Stimulated activated CD8-positive, alpha-beta memory T cell treated with anti-CD3 and anti-CD28 coated beads, Interleukin-2, amount 100 ng/mL, for 48 hours (primary cell): ENCODE results near the gene B3GALT5.

Experiments
- DNase-seq, 2 donors: peaks; one replicate each; pipeline ENCODE4 v3.0.0-alpha.2; 2020; ENCODE audit warnings: low read depth in 2 of 2

B3GALT5 gene

DNA sequence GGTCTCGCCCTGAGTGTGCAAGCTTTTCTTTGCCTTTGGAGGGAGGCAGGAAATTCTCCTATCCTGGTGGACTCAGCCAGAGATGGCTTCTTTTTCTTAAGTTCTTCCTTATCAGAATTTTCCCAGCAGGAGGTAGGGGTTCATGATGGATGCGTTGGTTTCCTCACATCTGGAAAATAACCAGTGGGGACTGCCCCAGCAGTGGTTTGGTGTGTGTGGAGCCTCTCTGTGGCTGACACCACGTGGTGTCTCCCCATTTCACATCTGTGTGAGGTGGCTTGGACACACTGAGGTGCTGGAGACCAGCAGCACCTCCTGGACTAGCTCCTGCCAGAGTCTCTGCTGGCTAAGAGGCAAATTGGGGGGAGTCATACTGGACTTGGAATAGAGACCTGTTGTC lies 32.6 kb downstream of the B3GALT5 start:
- no peak for DNase-seq

DNA sequence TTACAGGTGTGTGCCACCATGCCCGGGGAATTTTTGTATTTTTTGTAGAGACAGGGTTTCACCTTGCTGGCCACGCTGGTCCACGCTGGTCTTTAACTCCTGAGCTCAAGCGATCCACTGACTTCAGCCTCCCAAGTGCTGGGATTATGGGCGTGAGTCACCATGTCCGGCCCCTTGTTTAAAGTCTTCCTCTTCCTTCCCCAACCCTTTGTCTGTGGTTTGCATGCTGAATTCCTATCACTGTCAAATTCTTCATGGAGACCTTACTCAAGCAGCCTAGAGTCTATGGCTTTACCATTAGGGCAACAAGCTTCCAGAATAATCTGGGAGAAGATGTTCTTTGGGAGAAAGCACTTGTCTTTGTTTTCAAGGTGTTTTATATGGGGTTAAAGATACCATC lies 34.7 kb downstream of the B3GALT5 start:
- DNase-seq, result no peak

DNA sequence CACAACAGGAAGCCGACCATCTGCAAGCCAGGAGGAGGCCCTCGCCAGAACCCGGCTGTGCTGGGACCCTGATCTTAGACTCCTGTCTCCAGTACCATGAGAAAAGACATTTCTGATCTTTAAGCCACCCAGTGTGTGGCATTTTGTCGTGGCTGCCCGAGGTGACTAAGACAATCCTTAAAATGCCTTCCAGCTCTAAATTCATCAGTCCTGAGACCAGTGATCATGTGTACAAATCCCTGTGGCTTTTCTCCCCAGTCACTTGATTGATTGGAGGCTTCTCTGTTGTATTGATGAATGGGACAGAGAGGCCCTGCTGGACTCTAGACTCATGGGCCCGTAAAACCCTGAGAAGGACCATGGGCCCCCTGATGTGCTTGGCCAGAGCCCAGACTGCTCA lies 36.1 kb downstream of the B3GALT5 start:
- DNase-seq, result no peak

DNA sequence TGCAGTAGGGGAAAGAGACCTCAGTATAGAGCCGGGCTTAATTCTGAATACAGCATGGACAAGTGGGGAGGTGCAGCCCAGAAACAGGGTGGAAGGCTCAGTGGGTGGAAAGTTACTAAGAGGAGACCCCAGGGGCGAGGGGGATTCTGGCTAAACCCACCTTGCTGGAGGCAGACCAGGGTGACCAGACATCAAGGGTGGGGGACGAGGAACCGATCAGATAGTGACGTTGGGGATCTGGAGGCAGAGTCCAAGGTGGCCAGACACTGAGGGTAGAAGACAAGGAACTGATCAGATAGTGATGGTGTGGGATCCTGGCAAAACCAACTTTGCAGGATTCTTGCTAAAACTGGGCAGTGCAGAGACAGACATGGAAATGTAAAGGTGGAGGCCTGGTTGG lies 36.8 kb downstream of the B3GALT5 start:
- DNase-seq, result no peak

DNA sequence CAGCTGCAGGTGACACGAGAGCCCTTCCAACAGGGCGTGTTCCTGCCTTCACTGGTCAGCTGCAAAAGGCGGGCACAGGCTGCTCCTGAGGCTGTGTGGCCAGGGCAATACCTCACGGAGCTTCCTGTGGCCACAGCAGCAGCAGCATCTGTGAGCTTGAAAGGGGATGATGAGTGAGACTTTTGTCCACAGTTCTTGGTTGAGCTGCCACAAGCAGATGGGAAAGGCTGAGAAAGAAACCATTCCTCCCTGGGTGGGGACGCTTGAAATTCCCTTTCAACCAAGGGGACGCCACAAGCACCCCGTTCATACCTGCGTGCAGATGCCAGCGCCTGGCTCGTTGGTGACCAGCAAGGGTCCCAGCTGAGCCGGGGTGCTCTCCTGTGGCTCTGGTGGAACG lies 37.6 kb downstream of the B3GALT5 start:
- DNase-seq, result no peak

DNA sequence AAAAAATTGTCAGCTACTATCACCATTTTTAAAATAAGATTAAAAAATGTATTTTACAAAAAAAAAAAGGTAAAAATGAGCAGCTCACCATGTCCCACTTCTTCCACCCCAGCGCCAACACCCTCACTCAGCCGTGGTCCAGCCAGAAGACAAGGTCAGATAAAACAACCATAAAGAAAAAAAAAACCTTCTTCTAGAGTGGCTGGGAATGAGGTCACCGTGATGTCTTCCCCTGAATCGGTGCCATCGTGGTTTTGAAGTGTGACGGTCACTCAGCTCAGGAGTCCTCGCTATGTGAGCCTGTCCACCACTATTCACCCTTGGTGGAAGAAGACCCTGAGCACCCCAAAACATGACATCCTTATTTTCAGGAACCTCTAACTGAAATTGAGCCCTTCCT lies 38.1 kb downstream of the B3GALT5 start:
- DNase-seq, result no peak

DNA sequence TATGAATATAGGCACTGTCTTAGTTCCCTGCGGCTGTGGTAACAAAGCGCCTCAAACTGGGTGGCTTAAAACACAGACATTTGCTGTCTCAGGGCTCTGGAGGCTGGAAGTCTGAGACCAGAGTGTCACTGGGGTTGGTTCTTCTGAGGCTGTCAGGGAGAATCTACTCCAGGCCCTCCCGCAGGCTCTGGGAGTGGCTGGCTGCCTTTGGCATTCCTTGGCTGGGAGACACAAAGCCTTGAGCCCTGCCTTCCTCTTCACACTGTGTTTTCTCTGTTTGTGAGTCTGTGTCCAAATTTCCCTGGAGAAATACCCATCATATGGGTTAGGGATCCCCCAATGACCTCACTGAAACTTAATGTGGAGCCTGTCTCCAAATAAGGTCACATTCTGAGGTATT lies 38.5 kb downstream of the B3GALT5 start:
- no peak for DNase-seq

DNA sequence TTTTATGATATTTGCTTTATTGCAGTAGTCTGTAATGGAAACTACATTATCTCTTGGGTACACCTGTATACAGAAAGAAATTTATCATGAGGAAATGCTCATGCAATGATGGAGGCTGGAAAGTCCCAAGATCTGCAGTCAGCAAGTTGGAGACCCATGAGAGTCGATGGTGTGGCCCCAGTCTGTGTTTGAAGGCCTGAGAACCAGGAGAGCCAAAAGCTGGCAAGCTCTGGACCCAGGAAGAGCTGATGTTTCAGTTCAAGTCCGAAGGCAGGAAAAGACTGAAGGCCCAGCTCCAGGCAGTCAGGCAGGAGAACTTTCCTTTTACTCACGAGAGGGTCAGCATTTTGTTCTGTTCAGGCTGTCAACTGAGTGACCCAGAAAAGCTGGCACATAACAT lies 42.2 kb downstream of the B3GALT5 start:
- DNase-seq, result no peak

DNA sequence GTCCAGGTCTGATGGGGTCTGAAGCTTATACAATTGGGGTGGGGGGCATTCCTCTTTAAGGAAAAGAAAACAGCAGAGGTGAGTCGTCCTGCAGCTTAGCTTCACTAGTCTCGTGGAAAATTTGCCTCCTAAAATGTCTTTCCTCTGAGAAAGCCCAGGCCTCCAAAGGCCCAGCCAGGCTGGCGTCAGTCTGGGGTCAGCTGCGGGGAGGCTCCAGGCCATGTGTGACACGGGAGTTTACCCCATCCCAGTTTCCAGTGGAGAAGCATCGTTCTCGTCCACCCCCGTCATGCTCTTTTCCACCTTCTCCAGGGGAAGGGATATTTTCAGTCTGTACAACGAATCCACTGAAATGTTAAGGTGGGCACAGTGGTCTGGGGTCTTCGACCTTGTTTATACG lies 42.8 kb downstream of the B3GALT5 start:
- DNase-seq, result no peak

DNA sequence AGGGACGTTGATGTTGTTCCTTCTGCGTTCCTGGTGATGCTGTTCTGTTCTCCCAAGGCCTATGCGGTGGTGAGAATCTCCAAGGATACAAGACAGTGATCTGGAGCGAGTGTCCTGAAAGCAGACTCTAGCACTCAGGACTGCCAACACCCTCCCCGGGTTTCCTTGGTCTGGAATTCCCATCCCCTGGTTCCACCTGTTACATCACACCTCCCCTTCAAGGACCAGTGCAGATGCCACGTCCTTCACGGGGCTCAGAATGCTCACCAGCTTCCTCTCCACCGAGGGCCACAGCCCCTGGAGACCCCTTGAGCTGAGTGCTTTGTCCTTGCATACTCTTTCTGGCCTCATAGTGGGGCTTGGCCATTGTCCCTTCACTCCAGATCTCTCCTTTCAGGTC lies 43.5 kb downstream of the B3GALT5 start:
- no peak for DNase-seq

DNA sequence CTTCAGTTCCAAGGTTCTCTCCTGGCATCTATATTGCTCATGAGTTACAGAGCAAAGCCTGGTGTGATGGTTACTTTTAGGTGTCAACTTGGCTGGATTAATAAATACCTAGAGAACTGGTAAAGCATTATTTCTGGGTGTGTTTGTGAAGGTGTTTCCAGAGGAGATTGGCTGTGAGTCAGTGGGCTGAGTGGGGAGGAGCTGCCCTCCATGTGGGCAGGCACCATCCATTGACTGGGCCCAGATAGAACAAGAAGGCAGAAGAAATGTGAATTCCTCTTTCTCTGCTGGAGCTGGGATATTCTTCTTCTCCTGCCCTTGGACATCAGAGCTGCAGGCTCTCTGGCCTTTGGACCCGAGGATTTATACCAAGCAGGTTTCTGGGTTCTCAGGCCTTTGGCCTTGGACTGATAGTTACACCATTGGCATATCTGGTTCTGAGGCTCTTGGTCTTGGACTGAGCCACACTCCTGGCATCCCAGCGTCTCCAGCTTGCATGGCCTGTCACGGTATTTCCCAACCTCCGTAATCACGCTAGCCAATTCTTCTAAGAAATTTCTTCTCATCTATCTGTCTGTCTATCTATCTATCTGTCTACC lies 44.5 kb downstream of the B3GALT5 start:
- DNase-seq, result no peak

DNA sequence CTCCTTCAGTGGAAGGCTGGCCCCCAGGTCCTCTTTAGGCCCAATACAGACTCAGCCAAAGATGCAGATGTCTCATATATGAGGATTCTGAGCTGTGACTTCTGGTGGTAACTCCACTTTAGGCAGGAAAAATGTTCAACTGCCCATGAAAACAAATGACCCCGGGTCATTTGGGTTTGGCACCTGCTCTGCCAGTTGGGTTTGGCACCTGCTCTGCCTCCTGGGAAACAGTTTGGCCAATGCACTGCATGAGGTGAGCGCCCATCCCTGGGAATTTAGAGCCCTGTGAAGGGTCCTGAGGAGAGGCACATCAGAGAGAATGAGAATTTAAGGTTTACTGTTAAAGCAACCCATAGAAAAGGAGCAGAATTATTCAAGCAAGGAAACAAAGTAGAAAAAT lies 45.3 kb downstream of the B3GALT5 start:
- no peak for DNase-seq

DNA sequence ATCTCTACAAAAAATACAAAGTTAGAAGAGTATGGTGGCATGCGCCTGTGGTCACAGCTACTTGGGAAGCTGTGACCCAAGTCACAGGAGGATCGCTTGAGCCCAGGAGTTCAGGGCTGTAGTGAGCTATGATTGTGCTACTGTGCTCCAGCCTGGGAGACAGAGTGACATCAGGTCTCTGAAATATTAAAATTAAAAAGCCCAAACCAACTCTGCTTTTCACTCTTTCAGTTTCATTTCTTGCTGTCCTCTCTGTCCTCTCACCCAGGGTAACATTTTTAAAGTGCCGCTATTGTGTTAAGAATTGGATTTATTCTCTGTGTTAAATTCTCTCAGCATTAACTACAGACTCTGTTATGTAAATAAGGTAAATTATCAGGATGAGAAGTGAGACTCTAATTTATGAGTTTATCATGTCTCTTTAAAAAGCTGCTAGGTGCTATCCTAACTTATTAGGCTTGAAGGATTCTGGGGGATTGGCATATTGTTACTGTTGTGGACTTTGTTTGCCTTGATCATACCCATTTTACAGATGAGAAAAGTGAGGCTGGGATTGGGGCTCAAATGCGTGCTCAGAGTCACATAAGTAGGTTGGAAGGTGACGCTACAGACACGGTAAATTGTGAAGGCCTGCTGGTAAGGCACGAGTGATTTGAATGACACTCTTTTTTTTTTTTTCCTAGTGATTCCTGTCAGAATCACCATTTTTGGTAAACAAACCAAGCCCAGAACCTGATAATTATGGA lies 46.5 kb downstream of the B3GALT5 start:
- no peak for DNase-seq

DNA sequence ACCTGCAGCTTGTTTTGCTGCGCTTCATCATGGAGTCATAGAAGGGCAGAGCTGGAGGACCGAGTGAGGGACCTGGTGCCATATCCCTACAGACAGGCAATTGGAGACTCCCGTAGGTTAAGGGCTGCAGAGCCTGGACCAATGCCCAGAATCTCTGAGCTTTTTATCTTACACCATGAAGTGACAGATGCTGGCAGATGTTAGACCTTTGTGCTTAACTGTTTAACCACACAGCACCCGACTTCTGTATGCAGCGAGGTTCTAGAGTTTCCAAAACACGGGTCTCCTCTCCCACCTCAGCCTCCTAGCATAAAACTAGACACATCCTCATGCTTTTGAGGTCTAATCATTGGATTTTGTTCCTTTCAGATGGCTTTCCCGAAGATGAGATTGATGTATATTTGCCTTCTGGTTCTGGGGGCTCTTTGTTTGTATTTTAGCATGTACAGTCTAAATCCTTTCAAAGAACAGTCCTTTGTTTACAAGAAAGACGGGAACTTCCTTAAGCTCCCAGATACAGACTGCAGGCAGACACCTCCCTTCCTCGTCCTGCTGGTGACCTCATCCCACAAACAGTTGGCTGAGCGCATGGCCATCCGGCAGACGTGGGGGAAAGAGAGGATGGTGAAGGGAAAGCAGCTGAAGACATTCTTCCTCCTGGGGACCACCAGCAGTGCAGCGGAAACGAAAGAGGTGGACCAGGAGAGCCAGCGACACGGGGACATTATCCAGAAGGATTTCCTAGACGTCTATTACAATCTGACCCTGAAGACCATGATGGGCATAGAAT lies 47.6 kb downstream of the B3GALT5 start:
- DNase-seq, result no peak

DNA sequence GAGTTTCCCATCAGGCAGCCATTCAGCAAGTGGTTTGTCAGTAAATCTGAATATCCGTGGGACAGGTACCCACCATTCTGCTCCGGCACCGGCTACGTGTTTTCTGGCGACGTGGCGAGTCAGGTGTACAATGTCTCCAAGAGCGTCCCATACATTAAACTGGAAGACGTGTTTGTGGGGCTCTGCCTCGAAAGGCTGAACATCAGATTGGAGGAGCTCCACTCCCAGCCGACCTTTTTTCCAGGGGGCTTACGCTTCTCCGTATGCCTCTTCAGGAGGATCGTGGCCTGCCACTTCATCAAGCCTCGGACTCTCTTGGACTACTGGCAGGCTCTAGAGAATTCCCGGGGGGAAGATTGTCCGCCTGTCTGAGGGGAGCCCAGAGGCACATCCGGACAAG lies 48.4 kb downstream of the B3GALT5 start:
- DNase-seq, result no peak

DNA sequence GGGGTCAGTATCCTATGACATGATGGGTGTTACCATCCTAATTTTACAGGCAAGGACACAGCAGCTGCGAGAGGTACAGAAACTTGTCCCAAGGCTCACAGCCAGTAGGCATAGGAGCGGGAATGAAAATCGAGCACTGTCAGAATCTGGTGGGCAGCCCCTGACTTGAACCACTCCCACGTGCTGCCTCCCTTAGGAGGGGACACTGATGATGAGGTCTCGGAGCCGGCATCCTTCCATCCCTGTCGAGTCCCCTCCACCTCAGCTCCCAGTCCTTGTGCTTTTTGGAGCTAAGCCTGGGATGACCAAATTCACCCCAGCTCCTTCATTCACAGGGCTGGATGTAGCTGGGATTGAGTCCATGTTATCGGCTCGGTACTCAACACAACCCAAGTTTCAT lies 49.0 kb downstream of the B3GALT5 start:
- no peak for DNase-seq

DNA sequence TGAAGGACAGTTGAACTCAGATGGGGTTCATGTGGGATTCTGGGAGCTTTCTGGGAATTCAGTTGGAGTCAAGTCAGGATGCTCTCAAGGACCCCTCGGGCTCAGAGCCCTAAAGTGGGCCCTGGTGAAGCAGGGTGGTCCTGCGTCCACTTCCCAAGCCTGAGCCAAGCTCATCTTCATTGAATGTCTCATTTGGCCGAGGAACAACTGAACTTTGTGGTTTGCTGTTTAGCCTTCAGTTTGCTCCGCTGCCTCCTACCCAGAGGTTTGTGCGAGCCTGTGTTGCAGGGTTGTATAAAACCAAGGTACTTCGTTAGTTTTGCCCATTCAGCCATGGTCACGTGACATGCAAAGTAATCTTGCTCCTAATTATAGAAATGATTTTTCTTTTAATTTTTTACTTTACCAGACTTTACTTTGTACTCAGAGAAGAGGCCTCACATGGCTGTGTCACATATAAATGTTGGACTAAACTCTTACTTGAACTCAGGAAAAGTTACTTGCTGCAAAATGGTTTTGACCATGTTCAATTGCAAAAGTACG lies 49.7 kb downstream of the B3GALT5 start:
- no peak for DNase-seq

DNA sequence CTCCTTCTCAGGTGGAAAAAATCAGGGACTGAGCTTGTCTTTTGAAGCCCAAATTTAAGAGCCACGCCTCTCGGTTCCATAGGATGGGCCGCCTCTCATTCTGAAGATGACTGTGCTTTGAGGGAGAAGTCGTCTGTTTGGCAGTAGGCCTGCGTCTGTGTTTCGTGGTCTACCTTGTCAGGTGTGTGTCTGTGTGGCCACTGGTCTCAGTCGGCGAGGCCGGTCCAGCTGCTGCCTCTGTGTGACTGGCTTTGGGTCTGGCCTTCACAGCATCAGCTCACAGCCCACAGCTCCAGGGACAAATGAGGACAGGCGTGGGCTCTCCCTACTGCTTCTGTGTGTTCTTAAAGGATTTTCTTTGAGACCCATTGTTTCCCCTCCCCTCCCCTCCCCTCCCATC lies 50.3 kb downstream of the B3GALT5 start:
- DNase-seq, result no peak

DNA sequence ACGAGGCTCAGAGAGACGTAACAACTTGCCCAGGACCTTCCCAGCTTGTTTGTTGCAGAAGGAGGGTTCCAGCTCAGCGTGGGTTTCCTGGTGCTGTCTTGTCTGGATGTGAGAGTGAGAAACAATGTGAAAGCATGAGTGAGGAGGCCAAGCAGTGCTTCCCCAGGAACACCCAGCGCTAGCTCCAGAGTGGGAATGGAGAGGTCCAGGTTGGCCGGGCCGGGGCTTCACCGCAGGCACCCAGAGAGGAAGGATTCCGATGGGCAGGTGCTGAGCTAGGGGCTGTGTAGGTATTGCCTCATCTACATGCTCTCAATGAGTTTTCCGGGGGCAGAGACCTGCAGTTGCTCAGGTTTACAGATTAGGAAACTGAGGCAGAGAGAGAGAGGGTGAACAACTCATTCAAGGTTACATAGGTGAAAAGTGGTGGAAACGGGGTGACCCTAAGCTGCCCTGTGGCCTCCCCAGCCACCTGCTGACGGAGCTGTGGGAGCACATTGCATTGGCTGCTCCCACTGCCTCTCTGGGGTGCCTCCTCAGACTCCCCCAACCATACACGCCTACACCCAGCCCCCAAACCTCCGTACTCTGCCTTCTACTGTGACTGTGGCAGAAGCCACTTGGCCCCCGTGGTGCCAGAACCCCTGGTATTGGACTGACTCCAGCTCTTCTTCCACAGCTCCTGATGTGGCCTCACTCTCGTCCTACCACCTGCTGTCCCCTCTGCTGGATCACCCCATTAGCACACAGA lies 51.2 kb downstream of the B3GALT5 start:
- DNase-seq, result no peak

DNA sequence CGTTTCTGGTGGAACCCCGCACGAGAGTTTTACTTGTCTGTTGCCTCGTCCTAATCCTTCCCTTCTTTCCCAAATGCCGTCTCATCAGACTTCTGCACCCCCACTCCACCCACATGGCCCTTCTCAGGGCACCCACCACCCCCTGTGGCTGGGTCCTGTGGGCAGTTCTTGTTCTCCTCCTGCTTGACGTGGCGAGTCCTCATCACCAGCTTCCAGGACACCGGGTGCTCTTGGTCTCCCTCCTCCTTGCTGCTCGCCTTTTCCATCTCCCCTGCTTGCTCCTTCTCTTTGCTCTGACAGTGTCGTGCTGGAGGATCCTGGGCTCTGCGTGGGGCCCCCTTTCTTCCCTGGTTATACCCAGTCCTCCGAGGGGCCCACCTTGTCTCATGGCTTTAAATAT lies 51.8 kb downstream of the B3GALT5 start:
- DNase-seq, result no peak

DNA sequence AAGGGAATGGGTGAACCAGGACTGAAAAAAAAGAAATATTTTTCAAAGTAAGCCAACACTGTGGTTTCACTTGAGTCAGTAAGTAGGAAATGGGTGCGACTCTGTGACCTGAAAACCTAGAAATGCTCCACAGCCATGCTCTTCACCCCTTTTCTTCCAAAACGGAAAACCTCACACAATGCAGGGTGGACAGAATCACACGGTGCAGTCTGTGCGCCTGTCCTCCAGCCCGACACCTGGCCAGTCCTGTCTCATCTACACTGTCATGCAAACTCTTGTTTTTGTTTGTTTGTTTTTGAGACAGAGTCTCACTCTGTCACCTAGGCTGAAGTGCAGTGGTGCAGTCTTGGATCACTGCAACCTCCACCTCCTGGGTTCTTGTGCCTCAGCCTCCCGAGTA lies 53.3 kb downstream of the B3GALT5 start:
- DNase-seq, result no peak

DNA sequence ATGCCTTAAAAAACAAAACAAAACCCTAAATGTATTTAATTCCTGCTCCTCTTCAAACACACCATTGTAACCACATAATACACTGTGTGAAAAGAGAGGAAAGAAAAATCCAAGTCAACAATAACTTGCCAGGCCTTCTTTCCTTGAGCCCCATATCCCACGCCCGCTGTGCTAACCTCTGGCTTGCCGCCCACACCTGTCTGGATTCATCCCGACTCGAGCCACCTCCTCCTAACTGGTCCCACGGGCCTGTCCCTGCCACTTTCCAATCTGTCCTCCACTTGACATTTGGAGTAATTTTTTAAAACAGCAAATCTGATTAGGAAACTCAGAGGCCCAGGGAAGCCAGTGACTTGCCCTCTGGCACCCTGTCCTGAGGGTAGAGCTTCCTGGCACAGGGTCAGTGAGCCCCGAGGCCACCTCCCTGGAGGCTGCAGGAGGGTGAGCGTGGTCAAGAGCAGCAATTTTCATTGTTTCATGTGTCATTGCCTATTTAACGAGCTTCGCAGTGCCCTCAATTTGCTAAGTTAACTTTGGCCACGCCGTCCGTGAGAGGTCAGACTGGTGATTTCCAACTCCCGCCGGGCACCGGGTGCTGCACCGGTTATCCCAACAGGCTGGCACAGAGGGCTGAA lies 54.1 kb downstream of the B3GALT5 start:
- DNase-seq, result no peak
